Measurements from ENCODE around the gene TMED6.

The TMED6 gene

GRCh38 chr16:69351309-69352027 is at the start of gene TMED6:
TMED6 (minus strand) TSS chr16:69351786; CDS start chr16:69351753, 33 bp downstream.
- no peak for DNase-seq (ENCODE audit: low read depth in 3 of 3)

- no peak for DNase-seq (ENCODE audit: low read depth in 3 of 3)
Observed at GRCh38 chr16:69399361-69399760, 47.8 kb upstream of the TMED6 start.

GRCh38 chr16:69397821-69398521 is 46.4 kb upstream of the TMED6 start:
- no peak for DNase-seq (ENCODE audit: low read depth in 3 of 3)

- DNase-seq (ENCODE audit: low read depth in 3 of 3) = peak; percentile 18 to 68 (median 66)
Observed at GRCh38 chr16:69396187-69397061, 44.8 kb upstream of the TMED6 start.

GRCh38 chr16:69395859-69396186 is 44.2 kb upstream of the TMED6 start:
- no peak for DNase-seq (ENCODE audit: low read depth in 3 of 3)

- DNase-seq (ENCODE audit: low read depth in 3 of 3) = no peak
Observed at GRCh38 chr16:69393898-69394849, 42.6 kb upstream of the TMED6 start.

GRCh38 chr16:69386596-69386995 is 35.0 kb upstream of the TMED6 start:
- no peak for DNase-seq (ENCODE audit: low read depth in 3 of 3)

GRCh38 chr16:69384974-69385373 is 33.4 kb upstream of the TMED6 start:
- DNase-seq (ENCODE audit: low read depth in 3 of 3) = no peak

- DNase-seq (ENCODE audit: low read depth in 3 of 3) = no peak
Observed at GRCh38 chr16:69382421-69382820, 30.8 kb upstream of the TMED6 start.

- no peak for DNase-seq (ENCODE audit: low read depth in 3 of 3)
Observed at GRCh38 chr16:69381231-69381630, 29.6 kb upstream of the TMED6 start.

- DNase-seq (ENCODE audit: low read depth in 3 of 3) = no peak
Observed at GRCh38 chr16:69378760-69379159, 27.2 kb upstream of the TMED6 start.

GRCh38 chr16:69378036-69378435 is 26.4 kb upstream of the TMED6 start:
- DNase-seq (ENCODE audit: low read depth in 3 of 3) = no peak

- no peak for DNase-seq (ENCODE audit: low read depth in 3 of 3)
Observed at GRCh38 chr16:69376393-69377059, 24.9 kb upstream of the TMED6 start.

- no peak for DNase-seq (ENCODE audit: low read depth in 3 of 3)
Observed at GRCh38 chr16:69373019-69373418, 21.4 kb upstream of the TMED6 start.

- no peak for DNase-seq (ENCODE audit: low read depth in 3 of 3)
Observed at GRCh38 chr16:69371564-69371963, 20.0 kb upstream of the TMED6 start.

- DNase-seq (ENCODE audit: low read depth in 3 of 3) = no peak
Observed at GRCh38 chr16:69368866-69369265, 17.3 kb upstream of the TMED6 start.

GRCh38 chr16:69367980-69368379 is 16.4 kb upstream of the TMED6 start:
- DNase-seq (ENCODE audit: low read depth in 3 of 3) = no peak

GRCh38 chr16:69366431-69366830 is 14.8 kb upstream of the TMED6 start:
- DNase-seq (ENCODE audit: low read depth in 3 of 3) = peak in 1 of 3 donors; percentile 5

GRCh38 chr16:69365901-69366300 is 14.3 kb upstream of the TMED6 start:
- DNase-seq (ENCODE audit: low read depth in 3 of 3) = no peak

- DNase-seq (ENCODE audit: low read depth in 3 of 3) = no peak
Observed at GRCh38 chr16:69364088-69364487, 12.5 kb upstream of the TMED6 start.

- no peak for DNase-seq (ENCODE audit: low read depth in 3 of 3)
Observed at GRCh38 chr16:69363281-69363717, 11.7 kb upstream of the TMED6 start.
